Keratinocyte (primary cell): Measurements from ENCODE around the gene UBXN11. TPM values are rescaled to one million over a fixed set of nuclear protein-coding genes. Genes with fewer than 3 reads are reported as not detected.

Experiments
- DNase-seq: peaks from one replicate; pipeline ENCODE4 v3.0.0-alpha.2; 2011; ENCODE audit warnings: low read depth, missing footprints, low spot score
- FAIRE-seq: peaks from 2 replicates; lab custom pipeline; 2011; peaks lifted over from hg19 to GRCh38; lab: Jason Lieb, UNC
- H2AFZ ChIP-seq: 2 replicates; pipeline ENCODE4 v1.6.0; 2012; ENCODE audit warnings: low read length, control low read depth, inconsistent platforms; ENCODE audit not compliant: control insufficient read depth
- H3K27ac ChIP-seq: 2 replicates; pipeline ENCODE4 v1.5.1; 2011; ENCODE audit warnings: low read length; ENCODE audit not compliant: control insufficient read depth, insufficient read depth
- H3K27me3 ChIP-seq: 3 replicates; pipeline ENCODE4 v1.6.0; 2011; ENCODE audit warnings: low read length; ENCODE audit not compliant: control insufficient read depth, insufficient read depth; ENCODE audit errors: extremely low read depth
- H3K36me3 ChIP-seq, 2 experiments: 2 replicates in 1 of 2; 3 replicates in 1 of 2; pipeline ENCODE4 v1.5.1; 2011; ENCODE audit warnings: low read length in 2 of 2, mild to moderate bottlenecking in 1 of 2; ENCODE audit not compliant: control insufficient read depth in 2 of 2, insufficient read depth in 2 of 2; ENCODE audit errors: extremely low read depth in 1 of 2
- H3K4me1 ChIP-seq: 3 replicates; pipeline ENCODE4 v1.5.1; 2011; ENCODE audit warnings: low read length; ENCODE audit not compliant: control insufficient read depth, insufficient read depth; ENCODE audit errors: extremely low read depth
- H3K4me2 ChIP-seq: 3 replicates; pipeline ENCODE4 v1.6.0; 2011; ENCODE audit warnings: low read depth, low read length; ENCODE audit not compliant: control insufficient read depth, insufficient read depth; ENCODE audit errors: extremely low read depth
- H3K4me3 ChIP-seq, 3 experiments: fragments of 200-600 bp in 1 of 3; sonication (generic) in 1 of 3; 2 replicates in 2 of 3; 3 replicates in 1 of 3; pipeline ENCODE4 v1.5.1; 2011 to 2016; ENCODE audit warnings: low read length in 3 of 3, mild to moderate bottlenecking in 3 of 3, control low read depth in 2 of 3, inconsistent platforms in 1 of 3, low read depth in 1 of 3, mixed read lengths in 1 of 3, mixed run types in 1 of 3, moderate library complexity in 1 of 3; ENCODE audit not compliant: control insufficient read depth in 2 of 3, insufficient read depth in 2 of 3; ENCODE audit errors: extremely low read depth in 1 of 3
- H3K79me2 ChIP-seq: 2 replicates; pipeline ENCODE4 v1.6.0; 2012; ENCODE audit warnings: low read length; ENCODE audit not compliant: control insufficient read depth, insufficient read depth
- H3K9ac ChIP-seq: 3 replicates; pipeline ENCODE4 v1.6.0; 2011; ENCODE audit warnings: low read length; ENCODE audit not compliant: control insufficient read depth, insufficient read depth; ENCODE audit errors: extremely low read depth
- H3K9me1 ChIP-seq: 3 replicates; pipeline ENCODE4 v1.6.0; 2011; ENCODE audit warnings: low read length; ENCODE audit not compliant: control insufficient read depth, insufficient read depth; ENCODE audit errors: extremely low read depth
- H3K9me3 ChIP-seq: 2 replicates; pipeline ENCODE4 v1.5.1; 2012; ENCODE audit warnings: low read depth, low read length; ENCODE audit not compliant: control insufficient read depth
- H4K20me1 ChIP-seq: 3 replicates; pipeline ENCODE4 v1.6.0; 2011; ENCODE audit warnings: low read length; ENCODE audit not compliant: control insufficient read depth, insufficient read depth; ENCODE audit errors: extremely low read depth
- CTCF ChIP-seq, 3 experiments: IDR thresholded peaks in 1 of 3; conservative IDR thresholded peaks in 1 of 3; optimal IDR thresholded peaks in 1 of 3; 2 replicates in 2 of 3; 3 replicates in 1 of 3; pipeline versions ENCODE3 to v1.5.1; 2011; ENCODE audit warnings: low read length in 3 of 3, mild to moderate bottlenecking in 3 of 3, moderate library complexity in 2 of 3, control low read depth in 1 of 3, inconsistent platforms in 1 of 3; ENCODE audit not compliant: insufficient read depth in 2 of 3; ENCODE audit errors: extremely low read depth in 1 of 3
- EZH2 ChIP-seq: IDR thresholded peaks from one replicate; pipeline ENCODE4 v1.6.1; 2012; ENCODE audit warnings: inconsistent platforms, mild to moderate bottlenecking, low read length, moderate library complexity
- dilution Hi-C: fragments of 300-500 bp; cut with MboI; formaldehyde crosslinking; loops from one replicate; pipeline ENCODE4 v1.7.0; 2020; ENCODE audit warnings: low sequenced_read_pairs; ENCODE audit not compliant: extremely low pct_ligation_motif_present
- polyA plus RNA-seq, 5 experiments: library from polyadenylated mRNA; depleted of rRNA in 3 of 5; stranded (reverse) in 3 of 5; stranded (forward) in 1 of 5; unstranded in 1 of 5; fragments of >200 nt; gene quantifications; 1 replicate in 1 of 5; 2 replicates in 3 of 5; 3 replicates in 1 of 5; pipeline versions ENCODE4 v1.2.1 to v1.2.3, GENCODE V29; 2011 to 2012; ENCODE audit warnings: missing spikeins in 2 of 5, low read depth in 1 of 5, low replicate concordance in 1 of 5

The UBXN11 gene
- polyA plus RNA-seq, 1 donor (not counting 4 experiments of a cell fraction or from before 2014, with no cell fraction given) = 6.6 TPM

DNA sequence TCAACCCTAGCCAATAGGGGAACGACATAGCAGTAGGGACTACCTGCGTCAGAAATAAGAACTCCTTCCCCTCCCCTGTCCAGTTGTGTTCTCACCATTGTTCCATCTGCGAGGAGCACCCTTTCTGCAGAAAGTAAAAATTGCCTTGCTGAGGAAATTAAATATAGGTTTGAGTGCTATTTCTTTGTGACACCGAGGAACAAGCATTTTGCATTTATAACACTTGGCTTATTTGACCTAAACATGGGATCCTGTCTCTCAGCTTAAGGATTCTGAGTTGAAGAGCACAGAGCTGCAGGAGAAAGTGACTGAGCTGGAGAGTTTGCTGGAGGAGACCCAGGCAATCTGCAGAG lies 37.3 kb downstream of the UBXN11 start:
- Histone ChIP-seq H2AFZ (no peak overlapping the region), H3K4me1 (peaks cover under 1% of the 10 kb centered on the region), H3K27ac (no peak overlapping the region), H3K79me2 (no peaks in the 10 kb centered on the region), H3K4me2 (no peak overlapping the region), H3K4me3 (no peak overlapping the region), H3K9me1 (no peaks in the 10 kb centered on the region), H3K9ac (no peak overlapping the region), H3K36me3 (peaks cover 7 to 47% of the 10 kb centered on the region in 2 experiments), H4K20me1 (no peaks in the 10 kb centered on the region), H3K9me3 (peaks cover 9% of the 10 kb centered on the region), H3K27me3 (no peaks in the 10 kb centered on the region)
- dilution Hi-C loops = no loop called here
- no peak for FAIRE-seq
- no peak for DNase-seq
- TF ChIP-seq EZH2 = no peak
- TF ChIP-seq CTCF (optimal IDR thresholded peaks at IDR 0.05 in 1 of 3, IDR thresholded peaks at IDR 0.05 in 1 of 3, conservative IDR thresholded peaks at IDR 0.05 in 1 of 3; ENCODE audit: extremely low read depth in 1 of 3, insufficient read depth in 2 of 3, low read length in 3 of 3) = no peak

DNA sequence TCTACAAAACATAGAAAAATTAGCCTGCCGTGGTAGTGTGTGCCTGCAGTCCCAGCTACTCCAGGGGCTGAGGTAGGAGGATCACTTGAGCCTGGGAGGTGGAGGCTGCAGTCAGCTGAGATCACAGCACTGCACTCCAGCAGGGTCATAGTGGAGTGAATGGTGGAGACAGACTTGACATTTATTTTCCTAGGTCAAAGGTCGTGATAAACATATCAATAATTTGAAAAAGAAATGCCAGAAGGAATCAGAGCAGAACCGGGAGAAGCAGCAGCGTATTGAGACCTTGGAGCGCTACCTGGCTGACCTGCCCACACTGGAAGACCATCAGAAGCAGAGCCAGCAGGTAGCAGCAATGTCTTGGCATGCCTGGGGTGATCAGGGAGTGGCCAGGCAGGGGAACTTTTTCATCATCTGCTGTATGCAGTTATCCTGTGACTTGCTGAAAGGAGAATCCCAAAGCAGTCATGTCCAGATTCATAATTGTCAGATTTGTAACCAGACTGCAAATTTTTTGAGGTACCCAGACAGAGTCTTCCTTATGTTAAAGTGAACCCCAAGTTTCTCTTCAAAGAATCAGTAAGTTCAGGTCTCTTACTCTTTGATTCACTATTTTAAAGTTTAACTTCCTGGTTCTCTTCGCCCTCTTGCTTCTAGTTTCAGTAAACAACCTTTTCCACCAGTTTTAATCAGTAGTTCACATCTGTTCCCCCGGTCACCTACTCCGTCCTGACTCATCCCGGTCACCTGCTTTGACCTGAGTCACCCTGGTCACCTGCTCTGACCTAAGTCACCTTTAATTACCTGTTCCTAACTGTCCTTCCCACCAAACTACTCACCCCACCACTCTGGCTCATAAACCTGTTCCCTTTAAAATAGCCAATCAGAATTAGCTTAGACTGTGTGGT lies 37.9 kb downstream of the UBXN11 start:
- no peak for TF ChIP-seq CTCF (optimal IDR thresholded peaks at IDR 0.05 in 1 of 3, IDR thresholded peaks at IDR 0.05 in 1 of 3, conservative IDR thresholded peaks at IDR 0.05 in 1 of 3; ENCODE audit: extremely low read depth in 1 of 3, insufficient read depth in 2 of 3, low read length in 3 of 3)
- no peak for TF ChIP-seq EZH2
- DNase-seq (no peak), FAIRE-seq (no peak)
- Histone ChIP-seq H3K27ac (no peak overlapping the region), H3K9ac (no peak overlapping the region), H3K4me3 (no peak overlapping the region), H3K27me3 (no peaks in the 10 kb centered on the region), H3K4me2 (no peak overlapping the region), H3K79me2 (no peaks in the 10 kb centered on the region), H2AFZ (no peak overlapping the region), H4K20me1 (no peaks in the 10 kb centered on the region), H3K9me3 (peaks cover 9% of the 10 kb centered on the region), H3K36me3 (peaks cover 7 to 47% of the 10 kb centered on the region in 2 experiments), H3K4me1 (no peaks in the 10 kb centered on the region), H3K9me1 (no peaks in the 10 kb centered on the region)
- dilution Hi-C loops = no loop called here
